OCI-LY3 (cell line): ENCODE data around the gene IRX1.

Experiments
- H2AFZ ChIP-seq: fragments of 200-600, 300-600 bp; shearing (Covaris generic); 2 replicates; pipeline ENCODE4 v1.6.0; 2014; ENCODE audit warnings: antibody characterized with exemption, low read depth, low read length
- H3K27ac ChIP-seq: fragments of 200-600, 300-600 bp; sonication (generic); 2 replicates; pipeline ENCODE4 v1.5.1; 2014; ENCODE audit warnings: mild to moderate bottlenecking, low read length, moderate library complexity, mixed read lengths
- H3K27me3 ChIP-seq: fragments of 200-600, 300-600 bp; sonication (generic); 2 replicates; pipeline ENCODE4 v1.6.1; 2014; ENCODE audit warnings: low read depth, low read length, mixed read lengths
- H3K36me3 ChIP-seq: fragments of 200-600, 300-600 bp; sonication (generic); replicated peaks from 2 replicates; pipeline ENCODE3; 2014; ENCODE audit warnings: low read depth, low read length, mixed read lengths
- H3K4me1 ChIP-seq: fragments of 300-600, 200-600 bp; sonication (generic); 2 replicates; pipeline ENCODE4 v1.6.1; 2014; ENCODE audit warnings: low read length, mixed read lengths
- H3K4me2 ChIP-seq: fragments of 200-600, 300-600 bp; sonication (generic); 2 replicates; pipeline ENCODE4 v1.6.1; 2014; ENCODE audit warnings: low read length, mixed read lengths
- H3K4me3 ChIP-seq: fragments of 300-600, 200-600 bp; sonication (generic); 2 replicates; pipeline ENCODE4 v1.5.1; 2014; ENCODE audit warnings: antibody characterized with exemption, mild to moderate bottlenecking, low read length, moderate library complexity
- H3K79me2 ChIP-seq: fragments of 300-600, 200-600 bp; shearing (Covaris generic); 2 replicates; pipeline ENCODE4 v1.6.1; 2014; ENCODE audit warnings: mild to moderate bottlenecking, low read length, mixed read lengths
- H3K9ac ChIP-seq: fragments of 300-600, 200-600 bp; shearing (Covaris generic); 2 replicates; pipeline ENCODE4 v1.6.0; 2014; ENCODE audit warnings: mild to moderate bottlenecking, low read length, moderate library complexity
- H3K9me3 ChIP-seq: fragments of 200-600, 300-600 bp; shearing (Covaris generic); 2 replicates; pipeline ENCODE4 v1.6.1; 2014; ENCODE audit warnings: low read length, mixed read lengths; ENCODE audit not compliant: insufficient read depth
- H4K20me1 ChIP-seq: fragments of 200-600, 300-600 bp; sonication (generic); 2 replicates; pipeline ENCODE4 v1.6.1; 2016; ENCODE audit warnings: low read length, mixed read lengths; ENCODE audit not compliant: insufficient read depth
- EZH2phosphoT487 ChIP-seq: fragments of 200-600 bp; shearing (Covaris generic); IDR thresholded peaks from 2 replicates; pipeline ENCODE4 v1.6.1; 2018; ENCODE audit warnings: antibody characterized with exemption, mixed run types, low read depth
- TF ChIP-seq, protein P1 (sequence below): fragments of 200-600, 300-600 bp; sonication (generic); IDR thresholded peaks from 2 replicates; pipeline ENCODE4 v1.5.1; 2014; ENCODE audit warnings: antibody characterized with exemption, low read length, low read depth

Gene IRX1

DNA sequence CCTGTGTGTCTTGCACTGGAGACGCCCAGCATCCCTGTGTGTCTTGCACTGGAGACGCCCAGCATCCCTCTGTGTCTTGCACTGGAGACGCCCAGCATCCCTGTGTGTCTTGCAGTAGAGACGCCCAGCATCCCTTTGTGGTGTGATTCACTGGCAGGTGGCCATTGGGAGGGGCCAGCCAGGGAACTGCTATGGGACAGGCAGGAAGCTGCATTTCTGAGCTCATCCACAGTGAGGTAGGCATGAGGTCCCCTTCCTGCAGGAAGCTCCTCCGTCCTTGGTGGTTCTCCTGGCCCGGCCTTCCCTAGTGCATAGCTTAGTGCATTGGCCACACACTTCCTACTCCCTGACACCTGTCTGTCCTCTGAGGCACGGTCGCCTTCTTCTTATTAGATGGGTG lies 43.5 kb downstream of the IRX1 start:
- H3K27me3 ChIP-seq = no peaks in the 10 kb centered on the region
- no peaks in the 10 kb centered on the region for H4K20me1 ChIP-seq
- H3K27ac ChIP-seq = no peak overlapping the region
- no peaks in the 10 kb centered on the region for H3K4me1 ChIP-seq
- no peak for TF ChIP-seq EZH2phosphoT487
- TF ChIP-seq, protein P1, sequence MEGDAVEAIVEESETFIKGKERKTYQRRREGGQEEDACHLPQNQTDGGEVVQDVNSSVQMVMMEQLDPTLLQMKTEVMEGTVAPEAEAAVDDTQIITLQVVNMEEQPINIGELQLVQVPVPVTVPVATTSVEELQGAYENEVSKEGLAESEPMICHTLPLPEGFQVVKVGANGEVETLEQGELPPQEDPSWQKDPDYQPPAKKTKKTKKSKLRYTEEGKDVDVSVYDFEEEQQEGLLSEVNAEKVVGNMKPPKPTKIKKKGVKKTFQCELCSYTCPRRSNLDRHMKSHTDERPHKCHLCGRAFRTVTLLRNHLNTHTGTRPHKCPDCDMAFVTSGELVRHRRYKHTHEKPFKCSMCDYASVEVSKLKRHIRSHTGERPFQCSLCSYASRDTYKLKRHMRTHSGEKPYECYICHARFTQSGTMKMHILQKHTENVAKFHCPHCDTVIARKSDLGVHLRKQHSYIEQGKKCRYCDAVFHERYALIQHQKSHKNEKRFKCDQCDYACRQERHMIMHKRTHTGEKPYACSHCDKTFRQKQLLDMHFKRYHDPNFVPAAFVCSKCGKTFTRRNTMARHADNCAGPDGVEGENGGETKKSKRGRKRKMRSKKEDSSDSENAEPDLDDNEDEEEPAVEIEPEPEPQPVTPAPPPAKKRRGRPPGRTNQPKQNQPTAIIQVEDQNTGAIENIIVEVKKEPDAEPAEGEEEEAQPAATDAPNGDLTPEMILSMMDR = no peak
- no peaks in the 10 kb centered on the region for H3K9me3 ChIP-seq
- H3K4me2 ChIP-seq = no peak overlapping the region
- no peak overlapping the region for H3K4me3 ChIP-seq
- H3K36me3 ChIP-seq = no peaks in the 10 kb centered on the region
- no peaks in the 10 kb centered on the region for H3K79me2 ChIP-seq
- no peak overlapping the region for H2AFZ ChIP-seq
- no peak overlapping the region for H3K9ac ChIP-seq

DNA sequence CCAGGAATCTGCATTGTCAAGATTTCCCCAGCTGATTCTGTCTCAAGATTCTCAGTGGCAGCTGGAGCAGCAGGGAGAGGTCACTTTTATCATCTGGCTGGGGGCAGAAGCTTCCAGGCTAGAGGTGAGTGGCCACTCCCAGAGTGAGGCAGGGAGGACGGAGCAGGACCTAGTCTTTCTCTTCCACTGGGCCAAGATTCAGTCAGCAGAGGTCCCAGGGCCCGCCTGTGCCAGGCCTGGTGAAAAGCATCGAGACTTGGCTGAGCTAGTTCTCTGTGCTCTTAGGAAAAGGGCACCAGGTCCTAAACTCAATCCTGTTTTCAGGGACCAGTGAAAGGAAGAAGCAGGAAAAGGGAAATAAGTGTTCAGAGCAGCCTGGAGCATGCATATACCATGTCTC lies 46.6 kb downstream of the IRX1 start:
- no peaks in the 10 kb centered on the region for H3K4me1 ChIP-seq
- H3K36me3 ChIP-seq = no peaks in the 10 kb centered on the region
- H3K4me2 ChIP-seq = no peak overlapping the region
- no peaks in the 10 kb centered on the region for H3K79me2 ChIP-seq
- no peak overlapping the region for H2AFZ ChIP-seq
- no peaks in the 10 kb centered on the region for H3K27me3 ChIP-seq
- no peak overlapping the region for H3K9ac ChIP-seq
- no peaks in the 10 kb centered on the region for H4K20me1 ChIP-seq
- no peaks in the 10 kb centered on the region for H3K9me3 ChIP-seq
- no peak overlapping the region for H3K4me3 ChIP-seq
- TF ChIP-seq, protein P1 = no peak
- no peak for TF ChIP-seq EZH2phosphoT487
- no peak overlapping the region for H3K27ac ChIP-seq

DNA sequence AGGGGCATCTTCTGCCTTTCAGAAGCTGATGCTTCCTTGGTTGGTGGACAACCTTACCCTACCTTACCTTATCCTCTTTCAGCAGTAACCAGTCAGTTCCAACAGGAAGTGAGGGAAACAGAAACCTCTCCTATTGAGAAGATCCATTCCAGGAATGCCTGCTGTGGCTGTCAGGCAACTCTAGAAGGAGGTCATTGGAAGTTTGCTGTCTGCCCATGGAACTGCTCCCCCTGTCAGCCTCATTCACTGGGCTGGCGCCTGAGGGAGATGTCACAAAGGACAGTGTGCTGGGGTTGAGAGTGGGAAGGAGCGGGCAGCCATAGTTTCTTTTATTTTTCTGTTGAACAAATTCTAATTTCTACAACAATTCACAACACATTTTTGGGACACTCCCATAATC lies 54.7 kb downstream of the IRX1 start:
- Histone ChIP-seq H3K9ac (no peak overlapping the region), H4K20me1 (no peaks in the 10 kb centered on the region), H3K9me3 (no peaks in the 10 kb centered on the region), H3K4me2 (no peak overlapping the region), H3K4me3 (no peak overlapping the region), H3K79me2 (no peaks in the 10 kb centered on the region), H3K36me3 (no peaks in the 10 kb centered on the region), H3K4me1 (no peaks in the 10 kb centered on the region), H2AFZ (no peak overlapping the region), H3K27me3 (no peaks in the 10 kb centered on the region), H3K27ac (no peak overlapping the region)
- TF ChIP-seq, protein P1 = no peak
- TF ChIP-seq EZH2phosphoT487 = no peak

DNA sequence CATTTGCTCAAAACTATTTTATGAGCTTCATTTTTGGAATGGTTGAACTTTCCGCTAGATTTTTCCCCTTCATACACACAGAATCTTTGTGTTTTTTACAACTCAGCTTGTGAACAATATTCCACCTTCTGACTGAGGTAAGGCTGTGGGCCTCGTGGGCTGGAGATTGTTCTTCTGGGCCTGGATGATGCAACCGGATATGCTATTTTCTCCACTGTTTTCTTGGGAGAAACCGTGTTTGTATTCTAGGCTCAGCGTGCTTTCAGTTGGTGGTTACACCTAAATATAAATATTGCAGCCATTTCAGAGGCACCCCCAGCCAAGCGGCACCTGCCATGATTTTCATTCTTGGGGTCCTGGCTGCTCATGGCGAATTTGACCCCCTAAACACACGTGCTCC lies 55.2 kb downstream of the IRX1 start:
- H3K4me1 ChIP-seq = no peaks in the 10 kb centered on the region
- H2AFZ ChIP-seq = no peak overlapping the region
- no peaks in the 10 kb centered on the region for H4K20me1 ChIP-seq
- H3K27ac ChIP-seq = no peak overlapping the region
- no peak overlapping the region for H3K4me3 ChIP-seq
- H3K9ac ChIP-seq = no peak overlapping the region
- H3K36me3 ChIP-seq = no peaks in the 10 kb centered on the region
- no peak for TF ChIP-seq EZH2phosphoT487
- TF ChIP-seq, protein P1 = no peak
- no peak overlapping the region for H3K4me2 ChIP-seq
- no peaks in the 10 kb centered on the region for H3K27me3 ChIP-seq
- H3K9me3 ChIP-seq = no peaks in the 10 kb centered on the region
- H3K79me2 ChIP-seq = no peaks in the 10 kb centered on the region
